Measurements from ENCODE around the gene ZNF862.

ZNF862 gene

DNA sequence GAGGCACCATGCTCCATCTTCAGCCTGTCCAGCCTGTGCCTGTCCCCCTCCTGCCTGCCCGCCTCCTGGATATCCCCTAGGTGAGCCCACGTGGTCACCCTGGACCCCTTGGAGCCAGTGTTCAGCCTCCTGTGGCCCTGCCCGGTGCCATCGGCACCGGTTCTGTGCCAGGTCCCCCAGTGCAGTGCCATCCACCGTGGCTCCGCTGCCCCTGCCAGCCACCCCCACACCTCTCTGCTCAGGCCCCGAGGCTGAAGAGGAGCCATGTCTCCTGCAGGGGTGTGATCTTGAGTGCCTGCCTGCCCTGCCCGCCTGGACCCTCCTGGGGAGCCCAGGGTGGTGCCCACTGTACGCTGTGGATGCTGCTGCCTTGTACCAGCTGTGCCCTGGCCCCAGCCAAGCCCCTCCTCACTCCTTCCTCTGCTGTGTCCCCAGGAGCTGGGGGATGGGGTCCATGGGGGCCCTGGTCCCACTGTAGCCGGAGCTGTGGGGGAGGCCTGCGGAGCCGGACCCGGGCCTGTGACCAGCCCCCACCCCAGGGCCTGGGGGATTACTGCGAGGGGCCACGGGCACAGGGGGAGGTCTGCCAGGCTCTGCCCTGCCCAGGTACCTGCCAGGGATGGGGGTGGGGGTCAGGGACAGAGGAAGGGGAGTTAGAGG is 26.2 kb upstream of the ZNF862 start:
- no peak for DNase-seq

DNA sequence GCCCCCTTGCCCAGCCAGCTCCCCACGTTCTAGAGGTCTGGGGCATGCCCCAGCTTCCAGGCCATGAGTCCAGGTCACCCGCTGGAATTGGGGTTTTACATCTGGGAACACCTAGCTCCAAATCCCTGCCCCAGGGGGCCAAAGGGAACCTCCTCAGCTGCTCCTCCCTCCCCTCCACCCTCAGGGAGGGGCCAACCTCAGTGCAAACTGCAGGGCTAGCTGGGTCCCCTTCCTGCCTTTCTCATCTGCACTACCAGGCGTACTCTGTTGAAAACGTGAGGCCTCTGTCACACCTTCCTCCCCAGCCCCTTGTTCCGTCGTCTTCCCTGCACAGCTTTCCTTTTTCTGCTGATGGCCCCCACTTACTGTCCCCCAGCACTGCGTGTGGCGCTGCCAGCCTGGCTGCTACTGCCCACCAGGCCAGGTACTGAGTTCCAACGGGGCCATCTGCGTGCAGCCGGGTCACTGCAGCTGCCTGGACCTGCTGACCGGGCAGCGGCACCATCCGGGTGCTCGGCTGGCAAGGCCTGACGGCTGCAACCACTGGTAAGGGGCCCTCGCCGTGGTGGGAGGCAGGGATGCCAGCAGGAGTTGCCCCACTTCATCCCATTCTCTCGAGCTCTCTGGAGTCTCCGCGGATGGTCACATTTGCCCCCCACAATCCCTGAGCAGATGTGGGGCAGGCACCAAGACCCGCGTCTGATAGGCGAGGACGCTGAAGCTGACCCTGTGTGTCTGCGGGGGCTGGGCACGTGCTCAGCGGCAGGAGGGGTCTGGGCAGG is 24.7 kb upstream of the ZNF862 start:
- DNase-seq: no peak

DNA sequence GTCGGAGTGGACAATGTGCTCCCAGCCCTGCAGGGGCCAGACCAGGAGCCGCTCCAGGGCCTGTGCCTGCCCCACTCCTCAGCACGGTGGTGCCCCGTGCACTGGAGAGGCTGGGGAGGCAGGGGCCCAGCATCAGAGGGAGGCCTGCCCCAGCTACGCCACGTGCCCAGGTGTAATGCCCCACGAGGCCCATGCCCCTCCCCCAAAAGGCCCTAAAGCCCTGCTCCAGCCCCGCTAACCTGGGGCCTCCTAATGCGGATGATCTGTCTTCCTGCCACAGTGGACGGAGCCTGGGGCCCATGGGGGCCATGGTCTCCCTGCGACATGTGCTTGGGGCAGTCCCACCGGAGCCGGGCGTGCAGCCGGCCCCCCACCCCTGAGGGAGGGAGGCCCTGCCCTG is 23.7 kb upstream of the ZNF862 start:
- DNase-seq: no peak

DNA sequence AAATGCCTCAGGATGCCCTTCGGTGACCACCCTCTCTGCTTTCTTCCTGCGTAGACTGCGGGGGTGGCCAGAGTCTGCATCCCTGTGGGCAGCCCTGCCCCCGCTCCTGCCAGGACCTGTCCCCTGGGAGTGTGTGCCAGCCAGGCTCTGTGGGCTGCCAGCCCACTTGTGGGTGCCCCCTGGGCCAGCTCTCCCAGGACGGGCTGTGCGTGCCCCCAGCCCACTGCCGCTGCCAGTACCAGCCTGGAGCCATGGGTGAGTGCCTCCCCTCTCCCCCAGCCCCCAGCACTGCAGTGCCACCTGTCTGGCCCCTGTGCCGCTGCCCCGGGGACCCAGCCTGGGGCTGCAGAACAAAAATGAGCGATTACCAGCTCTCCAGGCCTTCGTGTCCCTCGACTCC is 23.1 kb upstream of the ZNF862 start:
- no peak for DNase-seq

DNA sequence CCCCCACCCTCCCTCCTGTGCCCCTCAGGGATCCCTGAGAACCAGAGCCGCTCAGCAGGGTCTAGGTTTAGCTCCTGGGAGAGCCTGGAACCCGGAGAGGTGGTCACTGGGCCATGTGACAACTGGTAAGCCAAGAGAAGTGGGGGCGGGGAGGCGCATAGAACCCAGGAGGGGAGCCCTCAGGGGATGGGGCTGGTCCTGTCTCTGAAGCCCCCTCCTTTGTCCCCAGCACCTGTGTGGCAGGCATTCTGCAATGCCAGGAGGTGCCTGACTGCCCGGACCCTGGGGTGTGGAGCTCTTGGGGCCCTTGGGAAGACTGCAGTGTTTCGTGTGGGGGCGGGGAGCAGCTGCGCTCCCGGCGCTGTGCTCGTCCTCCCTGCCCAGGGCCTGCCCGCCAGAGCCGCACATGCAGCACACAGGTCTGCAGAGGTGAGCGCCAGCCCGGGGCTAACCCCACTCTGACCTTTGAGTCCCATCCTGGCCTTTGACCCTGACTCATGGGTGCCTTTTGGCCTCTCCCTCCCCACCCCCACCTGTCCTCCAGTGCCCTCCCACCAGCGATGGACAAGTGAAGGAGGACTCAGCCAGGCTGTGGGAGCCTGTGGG is 22.4 kb upstream of the ZNF862 start:
- no peak for DNase-seq

DNA sequence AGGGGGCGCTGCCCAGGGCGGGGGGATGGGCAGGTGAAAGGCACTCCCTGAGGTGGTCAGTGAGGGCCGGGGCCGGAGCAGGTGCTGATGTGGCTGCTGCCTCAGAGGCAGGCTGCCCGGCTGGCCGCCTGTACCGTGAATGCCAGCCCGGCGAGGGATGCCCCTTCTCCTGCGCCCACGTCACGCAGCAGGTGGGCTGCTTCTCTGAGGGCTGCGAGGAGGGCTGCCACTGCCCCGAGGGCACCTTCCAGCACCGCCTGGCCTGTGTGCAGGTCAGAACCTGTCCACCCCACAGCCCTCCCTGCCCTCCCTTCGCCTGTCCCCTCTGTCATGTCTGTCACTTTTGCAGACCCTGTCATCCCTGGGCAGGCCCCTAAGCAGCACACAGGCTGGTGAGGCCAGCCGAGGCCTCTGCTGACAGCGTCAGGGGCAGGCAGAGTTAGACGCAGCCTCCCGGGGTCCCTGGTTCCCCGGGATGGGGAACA is 21.9 kb upstream of the ZNF862 start:
- DNase-seq: no peak

DNA sequence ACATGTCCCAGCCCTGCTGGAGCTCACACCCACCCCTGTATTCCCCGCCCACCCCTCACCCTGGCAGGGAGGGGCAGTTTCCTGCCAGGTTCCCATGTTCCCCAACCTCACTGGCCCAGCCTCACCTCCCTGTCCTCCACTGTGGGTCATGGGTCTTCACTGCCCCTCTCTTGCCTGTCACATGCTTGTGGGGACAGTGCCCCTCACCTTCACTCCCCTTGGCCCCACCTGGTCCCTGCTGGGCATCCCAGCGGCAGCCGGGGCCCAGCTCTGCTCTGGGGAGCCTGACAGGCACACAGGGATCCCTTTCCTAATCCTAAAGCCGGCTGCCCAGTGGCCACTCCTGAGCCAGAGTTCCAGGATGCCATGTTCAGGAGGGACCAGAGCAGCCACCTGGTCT is 21.4 kb upstream of the ZNF862 start:
- DNase-seq: no peak

DNA sequence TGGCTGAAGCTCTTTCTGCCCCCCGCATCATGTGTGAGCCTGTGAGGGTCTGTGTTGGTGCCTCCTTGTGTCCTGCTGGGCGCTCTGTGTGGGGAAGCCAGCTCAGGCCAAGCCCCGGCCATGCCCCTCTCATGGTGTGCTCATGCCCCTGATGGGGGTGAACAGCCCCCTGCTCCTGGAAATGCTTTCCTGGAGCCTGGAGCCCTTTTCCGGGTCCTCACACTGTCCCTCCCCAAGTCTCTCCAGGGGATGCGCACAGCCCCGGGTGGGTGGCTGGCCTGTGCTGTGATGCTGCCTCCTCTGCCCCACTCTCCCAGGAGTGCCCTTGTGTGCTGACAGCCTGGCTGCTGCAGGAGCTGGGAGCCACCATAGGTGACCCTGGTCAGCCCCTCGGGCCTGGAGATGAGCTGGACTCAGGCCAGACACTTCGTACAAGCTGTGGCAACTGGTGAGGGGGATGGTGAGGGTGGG is 20.8 kb upstream of the ZNF862 start:
- no peak for DNase-seq

DNA sequence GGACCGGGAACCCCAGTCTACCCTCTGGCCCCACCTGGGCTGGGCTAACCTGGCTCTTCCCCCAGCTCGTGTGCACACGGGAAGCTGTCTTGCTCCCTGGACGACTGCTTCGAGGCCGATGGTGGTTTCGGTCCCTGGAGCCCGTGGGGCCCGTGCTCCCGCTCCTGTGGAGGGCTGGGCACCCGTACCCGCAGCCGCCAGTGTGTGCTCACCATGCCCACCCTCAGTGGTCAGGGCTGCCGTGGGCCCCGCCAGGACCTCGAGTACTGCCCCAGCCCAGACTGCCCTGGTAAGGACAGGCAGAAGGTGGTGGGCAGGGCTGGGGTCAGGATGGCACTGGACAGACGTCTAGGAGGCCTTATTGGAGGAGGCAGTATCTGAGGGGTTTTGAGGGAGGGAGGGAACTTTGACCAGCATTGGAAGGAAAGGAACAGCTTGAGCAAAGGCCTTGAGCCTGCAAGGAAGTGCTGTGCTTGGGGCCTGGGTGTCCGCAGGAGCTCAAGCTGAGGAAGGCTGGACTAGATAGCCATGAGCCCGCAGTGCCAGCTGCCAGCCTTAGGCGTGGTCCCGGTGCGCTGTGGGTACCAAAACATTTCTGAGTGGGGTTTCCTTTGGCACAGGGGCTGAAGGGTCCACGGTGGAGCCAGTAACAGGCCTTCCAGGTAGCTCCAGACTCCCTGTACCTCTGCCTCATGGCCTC is 20.2 kb upstream of the ZNF862 start:
- DNase-seq: no peak

DNA sequence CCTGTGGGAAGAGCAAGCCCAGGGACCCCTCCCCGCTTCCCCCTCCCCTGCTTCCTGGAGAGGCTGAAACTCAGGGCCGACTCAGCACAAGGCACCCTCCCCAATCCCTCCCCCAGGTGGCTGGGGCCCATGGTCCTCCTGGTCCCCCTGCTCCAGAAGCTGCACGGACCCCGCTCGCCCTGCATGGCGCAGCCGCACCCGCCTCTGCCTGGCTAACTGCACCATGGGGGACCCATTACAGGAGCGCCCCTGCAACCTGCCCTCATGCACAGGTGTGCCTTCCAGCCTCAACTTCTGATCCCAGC is 19.7 kb upstream of the ZNF862 start:
- DNase-seq: no peak

DNA sequence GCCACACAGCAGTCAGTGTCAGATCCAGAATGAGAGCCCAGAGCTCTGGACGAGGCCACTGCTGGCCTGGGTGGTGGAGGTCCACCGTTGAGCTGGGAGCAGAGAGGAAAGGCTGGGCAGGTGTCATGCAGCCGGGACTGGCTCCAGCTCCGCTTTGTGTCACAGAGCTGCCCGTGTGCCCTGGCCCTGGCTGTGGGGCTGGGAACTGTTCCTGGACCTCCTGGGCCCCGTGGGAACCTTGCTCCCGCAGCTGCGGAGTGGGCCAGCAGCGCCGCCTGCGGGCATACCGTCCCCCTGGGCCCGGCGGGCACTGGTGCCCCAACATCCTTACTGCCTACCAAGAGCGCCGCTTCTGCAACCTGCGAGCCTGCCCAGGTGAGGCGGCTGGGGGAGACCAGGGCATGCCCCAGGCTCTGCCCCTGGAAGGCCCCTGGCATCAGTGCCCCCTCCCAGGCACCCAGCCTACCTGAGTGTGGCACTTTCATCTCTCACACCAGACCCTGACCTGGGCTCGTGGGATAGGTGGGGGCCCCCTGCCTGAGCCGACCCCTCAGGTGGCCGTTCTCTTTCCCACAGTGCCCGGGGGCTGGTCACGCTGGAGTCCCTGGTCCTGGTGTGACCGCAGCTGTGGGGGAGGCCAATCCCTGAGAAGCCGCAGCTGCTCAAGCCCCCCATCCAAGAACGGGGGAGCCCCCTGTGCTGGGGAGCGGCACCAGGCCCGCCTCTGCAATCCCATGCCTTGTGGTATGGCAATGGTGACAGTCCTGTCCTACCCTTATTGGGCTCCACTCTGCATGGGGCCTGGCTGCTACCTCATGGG is 18.8 kb upstream of the ZNF862 start:
- no peak for DNase-seq

DNA sequence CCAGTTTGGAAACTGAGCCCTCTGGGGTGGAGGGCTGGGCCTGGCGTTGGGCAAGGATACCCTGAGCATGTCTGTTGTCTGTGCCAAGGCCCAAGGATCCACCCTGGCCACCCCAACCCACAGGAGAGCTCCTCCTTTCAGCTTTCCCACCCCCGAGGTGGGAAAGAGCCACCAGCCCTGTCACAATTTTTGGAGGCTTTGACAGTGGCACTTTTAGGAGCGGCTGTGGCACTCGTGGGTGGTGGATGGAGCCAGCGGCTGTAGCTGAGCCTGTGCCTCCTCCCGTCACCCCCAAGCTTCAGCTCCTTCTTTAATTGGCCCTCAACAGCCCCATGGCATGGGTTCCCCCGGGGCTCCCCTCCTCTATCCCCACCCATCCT is 18.2 kb upstream of the ZNF862 start:
- no peak for DNase-seq

DNA sequence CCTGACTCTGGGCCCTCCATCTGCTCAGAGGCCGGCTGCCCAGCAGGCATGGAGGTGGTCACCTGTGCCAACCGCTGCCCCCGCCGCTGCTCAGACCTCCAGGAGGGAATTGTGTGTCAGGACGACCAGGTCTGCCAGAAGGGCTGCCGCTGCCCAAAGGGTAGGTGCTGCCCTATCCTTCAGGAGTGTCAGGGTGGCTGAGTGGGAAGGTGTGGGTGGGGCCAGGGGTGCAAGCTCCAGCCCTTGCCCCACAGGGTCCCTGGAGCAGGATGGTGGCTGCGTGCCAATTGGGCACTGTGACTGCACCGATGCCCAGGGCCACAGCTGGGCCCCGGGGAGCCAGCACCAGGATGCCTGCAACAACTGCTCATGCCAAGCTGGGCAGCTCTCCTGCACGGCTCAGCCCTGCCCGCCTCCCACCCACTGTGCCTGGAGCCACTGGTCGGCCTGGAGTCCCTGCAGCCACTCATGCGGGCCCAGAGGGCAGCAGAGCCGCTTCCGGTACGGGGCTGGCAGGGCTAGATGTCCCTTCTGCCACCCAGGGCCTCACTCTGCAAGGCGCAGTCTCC is 17.5 kb upstream of the ZNF862 start:
- no peak for DNase-seq

DNA sequence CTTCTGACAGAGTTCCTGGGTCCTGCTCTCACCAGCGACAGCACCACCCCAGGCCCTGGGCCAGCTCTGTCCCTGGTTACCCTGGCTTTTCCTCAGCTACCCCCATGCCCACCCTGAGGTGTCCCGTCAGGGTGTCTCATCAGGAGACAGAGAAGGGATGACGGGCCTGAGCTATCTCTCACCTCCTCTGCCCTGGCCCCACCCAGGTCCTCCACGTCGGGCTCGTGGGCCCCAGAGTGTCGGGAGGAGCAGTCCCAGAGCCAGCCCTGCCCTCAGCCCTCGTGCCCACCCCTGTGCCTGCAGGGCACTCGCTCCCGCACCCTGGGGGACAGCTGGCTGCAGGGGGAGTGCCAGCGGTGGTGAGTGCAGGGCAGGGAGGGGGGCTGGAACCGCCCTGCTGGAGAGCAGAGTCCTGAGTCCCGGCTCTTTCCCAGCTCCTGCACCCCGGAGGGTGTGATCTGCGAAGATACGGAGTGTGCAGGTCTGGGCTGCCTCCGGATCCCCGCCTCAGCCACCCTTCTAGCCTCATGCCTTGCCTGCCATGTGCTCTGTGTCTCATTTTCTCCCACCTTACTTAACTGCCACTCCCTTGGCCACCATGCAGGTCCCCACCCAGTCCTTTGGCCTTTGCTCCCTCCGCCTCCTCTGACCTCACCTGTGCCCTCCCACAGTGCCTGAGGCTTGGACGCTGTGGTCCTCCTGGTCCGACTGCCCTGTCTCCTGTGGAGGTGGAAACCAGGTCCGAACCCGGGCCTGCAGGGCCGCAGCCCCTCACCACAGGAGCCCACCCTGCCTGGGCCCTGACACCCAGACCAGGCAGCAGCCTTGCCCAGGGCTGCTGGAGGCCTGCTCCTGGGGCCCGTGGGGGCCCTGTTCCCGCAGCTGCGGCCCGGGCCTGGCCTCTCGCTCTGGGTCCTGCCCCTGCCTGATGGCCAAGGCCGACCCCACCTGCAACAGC is 16.7 kb upstream of the ZNF862 start:
- DNase-seq: no peak

DNA sequence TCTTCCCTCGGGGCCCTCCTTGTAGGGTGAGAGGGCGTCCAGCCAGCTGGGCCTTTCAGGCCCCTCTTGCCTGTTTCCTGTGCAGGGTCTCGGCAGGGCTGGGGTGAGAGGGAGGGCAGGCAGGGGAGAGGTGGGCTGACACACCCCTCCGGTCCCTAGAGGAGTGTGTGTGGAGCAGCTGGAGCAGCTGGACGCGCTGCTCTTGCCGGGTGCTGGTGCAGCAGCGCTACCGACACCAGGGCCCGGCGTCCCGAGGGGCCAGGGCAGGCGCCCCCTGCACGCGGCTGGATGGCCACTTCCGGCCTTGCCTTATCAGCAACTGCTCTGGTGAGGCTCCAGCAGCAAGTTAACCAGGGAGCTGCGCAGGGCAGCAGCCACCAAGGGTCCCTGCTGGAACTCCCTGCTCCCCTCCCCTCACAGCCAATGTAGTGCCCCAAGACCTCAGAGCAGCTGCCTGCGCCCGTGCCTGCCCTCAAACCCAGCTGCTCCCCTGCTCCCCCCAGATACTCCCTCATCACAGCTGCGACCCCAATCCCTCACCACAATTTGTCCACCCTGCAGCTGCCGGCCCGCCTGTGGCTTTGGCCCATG is 15.7 kb upstream of the ZNF862 start:
- DNase-seq: no peak

DNA sequence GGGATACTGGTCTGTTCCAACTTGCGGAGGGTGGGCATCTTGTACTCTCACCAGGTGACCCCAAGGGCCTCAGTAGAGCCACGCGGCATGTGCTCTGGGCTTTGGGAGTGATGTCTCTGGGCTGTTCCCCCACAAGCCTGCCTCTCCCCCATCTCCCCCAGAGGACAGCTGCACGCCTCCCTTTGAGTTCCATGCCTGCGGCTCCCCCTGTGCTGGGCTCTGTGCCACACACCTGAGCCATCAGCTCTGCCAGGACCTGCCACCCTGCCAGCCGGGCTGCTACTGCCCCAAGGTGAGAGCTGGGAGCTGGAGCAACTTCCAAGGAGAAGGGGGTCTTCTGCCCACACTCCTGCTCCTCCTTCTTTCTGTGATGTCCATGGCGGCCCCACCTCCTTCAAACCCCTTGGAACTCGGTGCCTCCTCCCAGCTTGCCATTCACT is 15.0 kb upstream of the ZNF862 start:
- DNase-seq: no peak

DNA sequence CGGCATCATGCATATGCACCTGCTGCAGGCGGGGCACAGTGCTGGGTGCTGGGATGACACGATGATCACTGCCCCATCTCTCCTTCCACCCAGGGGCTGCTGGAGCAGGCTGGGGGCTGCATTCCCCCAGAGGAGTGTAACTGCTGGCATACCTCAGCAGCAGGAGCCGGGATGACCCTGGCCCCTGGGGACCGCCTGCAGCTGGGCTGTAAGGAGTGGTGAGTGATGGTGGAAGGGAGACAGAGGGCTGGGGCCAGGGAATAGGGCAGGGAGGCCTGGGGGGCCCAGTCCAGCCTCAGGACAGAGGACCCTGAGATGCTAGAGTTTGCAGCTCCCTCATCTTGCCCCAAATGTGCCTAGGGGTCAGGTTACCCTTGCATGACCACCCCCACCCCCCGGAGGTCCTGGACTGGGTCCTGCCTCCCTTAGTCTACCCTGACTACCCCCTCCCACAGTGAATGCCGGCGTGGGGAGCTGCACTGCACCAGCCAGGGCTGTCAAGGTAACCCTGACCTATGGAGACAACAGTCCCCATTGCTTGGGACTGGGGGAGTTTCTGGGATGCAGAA is 14.5 kb upstream of the ZNF862 start:
- DNase-seq: no peak

DNA sequence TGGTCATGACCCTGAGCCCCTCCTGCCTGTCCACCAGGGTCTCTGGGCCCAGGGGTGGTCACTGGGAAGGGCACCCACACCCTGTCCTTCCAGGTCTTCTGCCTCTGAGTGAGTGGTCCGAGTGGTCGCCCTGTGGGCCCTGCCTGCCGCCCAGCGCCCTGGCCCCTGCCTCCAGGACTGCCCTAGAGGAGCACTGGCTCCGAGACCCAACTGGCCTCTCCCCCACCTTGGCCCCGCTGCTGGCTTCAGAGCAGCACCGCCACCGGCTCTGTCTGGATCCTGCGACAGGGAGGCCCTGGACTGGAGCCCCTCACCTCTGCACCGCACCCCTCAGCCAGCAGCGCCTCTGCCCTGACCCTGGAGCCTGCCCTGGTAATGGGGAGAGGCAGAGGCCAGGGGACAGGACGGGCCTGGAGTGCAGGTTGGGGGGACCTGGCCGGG is 13.9 kb upstream of the ZNF862 start:
- no peak for DNase-seq

DNA sequence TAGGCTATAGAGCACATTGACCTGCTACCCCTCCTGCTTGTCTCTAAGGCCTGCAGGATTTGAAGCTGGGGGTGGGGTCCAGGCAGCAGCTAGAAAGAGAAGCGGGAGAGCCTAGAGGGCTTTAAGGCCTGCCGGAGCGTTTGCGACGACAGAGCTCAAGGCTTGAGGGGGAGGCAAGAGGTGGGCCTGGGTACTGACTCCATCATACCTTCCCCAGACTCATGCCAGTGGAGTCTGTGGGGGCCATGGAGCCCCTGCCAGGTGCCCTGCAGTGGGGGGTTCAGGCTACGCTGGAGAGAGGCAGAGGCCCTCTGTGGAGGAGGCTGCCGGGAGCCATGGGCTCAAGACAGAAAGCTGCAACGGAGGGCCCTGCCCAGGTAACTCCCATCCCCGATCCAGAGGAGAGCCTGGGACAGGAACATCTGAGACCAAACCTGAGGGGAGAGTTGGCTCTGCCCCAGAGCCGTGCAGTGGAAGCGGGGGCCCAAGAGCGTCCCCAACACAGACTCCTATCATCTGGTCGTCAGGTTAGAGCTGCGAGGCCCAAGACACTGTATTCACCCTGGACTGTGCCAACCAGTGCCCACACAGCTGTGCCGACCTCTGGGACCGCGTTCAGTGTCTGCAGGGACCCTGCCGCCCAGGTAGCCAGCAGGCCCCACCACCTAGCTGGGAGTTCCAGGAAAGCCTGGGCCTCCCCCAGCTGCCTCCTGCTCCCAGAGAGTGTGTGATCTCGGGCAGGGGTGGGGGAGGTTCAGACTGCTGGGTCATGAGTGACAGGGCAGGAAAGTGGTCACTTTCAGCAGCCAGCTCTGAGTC is 13.2 kb upstream of the ZNF862 start:
- DNase-seq: no peak
